RWPE1 (cell line): ENCODE data around the gene SLC17A5.

Source experiments
- CTCF ChIA-PET: fragments of 350-600 bp; sonication (Branson Sonifier 250); formaldehyde crosslinking; extraction: SDS; loops from one replicate; lab custom pipeline; 2021; lab: Yijun Ruan, JAX
- POLR2A ChIA-PET: fragments of 400-600 bp; formaldehyde crosslinking; extraction: SDS; loops from one replicate; lab custom pipeline; 2020; ENCODE audit warnings: antibody characterized with exemption; ENCODE audit not compliant: low non-redundant PET; lab: Yijun Ruan, JAX
- DNase-seq: peaks from one replicate; pipeline ENCODE4 v3.0.0; 2012; ENCODE audit warnings: low spot score
- H3K27ac ChIP-seq: fragments of 450-650 bp; 2 replicates; pipeline ENCODE4 v1.5.1; 2017
- TF ChIP-seq, protein P1 (sequence below): fragments of 450-650 bp; conservative IDR thresholded peaks from 2 replicates; pipeline ENCODE4 v1.5.1; 2017; ENCODE audit warnings: low read depth, mild to moderate bottlenecking

Gene SLC17A5

GRCh38 chr6:73642530-73642929 is 11.3 kb downstream of the SLC17A5 start:
- ChIA-PET CTCF (interaction anchor here (0.8 kb wide), 1 partner anchor 10 kb away, joined by 6 read pairs; no protein-coding TSS in a partner anchor), POLR2A (no interaction called here)
- TF ChIP-seq, protein P1, sequence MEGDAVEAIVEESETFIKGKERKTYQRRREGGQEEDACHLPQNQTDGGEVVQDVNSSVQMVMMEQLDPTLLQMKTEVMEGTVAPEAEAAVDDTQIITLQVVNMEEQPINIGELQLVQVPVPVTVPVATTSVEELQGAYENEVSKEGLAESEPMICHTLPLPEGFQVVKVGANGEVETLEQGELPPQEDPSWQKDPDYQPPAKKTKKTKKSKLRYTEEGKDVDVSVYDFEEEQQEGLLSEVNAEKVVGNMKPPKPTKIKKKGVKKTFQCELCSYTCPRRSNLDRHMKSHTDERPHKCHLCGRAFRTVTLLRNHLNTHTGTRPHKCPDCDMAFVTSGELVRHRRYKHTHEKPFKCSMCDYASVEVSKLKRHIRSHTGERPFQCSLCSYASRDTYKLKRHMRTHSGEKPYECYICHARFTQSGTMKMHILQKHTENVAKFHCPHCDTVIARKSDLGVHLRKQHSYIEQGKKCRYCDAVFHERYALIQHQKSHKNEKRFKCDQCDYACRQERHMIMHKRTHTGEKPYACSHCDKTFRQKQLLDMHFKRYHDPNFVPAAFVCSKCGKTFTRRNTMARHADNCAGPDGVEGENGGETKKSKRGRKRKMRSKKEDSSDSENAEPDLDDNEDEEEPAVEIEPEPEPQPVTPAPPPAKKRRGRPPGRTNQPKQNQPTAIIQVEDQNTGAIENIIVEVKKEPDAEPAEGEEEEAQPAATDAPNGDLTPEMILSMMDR = no peak
- no peak for DNase-seq
- no peak overlapping the region for H3K27ac ChIP-seq

GRCh38 chr6:73640179-73640750 is 13.5 kb downstream of the SLC17A5 start:
- ChIA-PET CTCF (no interaction called here), POLR2A (no interaction called here)
- TF ChIP-seq, protein P1 = no peak
- no peak overlapping the region for H3K27ac ChIP-seq
- DNase-seq = no peak

GRCh38 chr6:73639040-73639439 is 14.8 kb downstream of the SLC17A5 start:
- TF ChIP-seq, protein P1 = no peak
- POLR2A ChIA-PET = no interaction called here
- H3K27ac ChIP-seq = no peak overlapping the region
- DNase-seq = no peak
- CTCF ChIA-PET = interaction anchor here (0.7 kb wide), 1 partner anchor 9 kb away, joined by 4 read pairs; no protein-coding TSS in a partner anchor

GRCh38 chr6:73637404-73637803 is 16.4 kb downstream of the SLC17A5 start:
- H3K27ac ChIP-seq = no peak overlapping the region
- TF ChIP-seq, protein P1 = no peak
- no peak for DNase-seq
- ChIA-PET CTCF (no interaction called here), POLR2A (no interaction called here)

DNA sequence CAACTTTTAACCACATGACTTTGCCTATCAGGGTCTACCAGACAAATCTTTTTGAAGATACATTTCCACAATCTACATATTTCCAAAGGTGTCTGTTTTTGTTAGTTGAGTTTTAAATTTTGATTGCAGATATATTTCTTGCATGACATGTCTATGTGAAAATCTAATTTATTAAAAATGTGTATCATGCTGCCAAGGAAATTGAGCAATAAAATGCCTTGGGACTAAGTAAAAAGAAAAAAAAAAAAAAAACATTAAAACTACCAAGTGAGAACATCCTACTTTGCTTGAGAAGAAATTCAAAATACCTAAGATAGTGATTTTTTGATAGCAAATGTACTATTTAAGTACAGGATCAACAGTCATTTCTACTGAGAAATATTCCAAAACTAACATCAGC is 17.7 kb downstream of the SLC17A5 start:
- H3K27ac ChIP-seq = no peak overlapping the region
- ChIA-PET CTCF (interaction anchor here (1.1 kb wide), 1 partner anchor 16 kb away, joined by 6 read pairs; no protein-coding TSS in a partner anchor), POLR2A (no interaction called here)
- no peak for DNase-seq
- TF ChIP-seq, protein P1 = no peak

DNA sequence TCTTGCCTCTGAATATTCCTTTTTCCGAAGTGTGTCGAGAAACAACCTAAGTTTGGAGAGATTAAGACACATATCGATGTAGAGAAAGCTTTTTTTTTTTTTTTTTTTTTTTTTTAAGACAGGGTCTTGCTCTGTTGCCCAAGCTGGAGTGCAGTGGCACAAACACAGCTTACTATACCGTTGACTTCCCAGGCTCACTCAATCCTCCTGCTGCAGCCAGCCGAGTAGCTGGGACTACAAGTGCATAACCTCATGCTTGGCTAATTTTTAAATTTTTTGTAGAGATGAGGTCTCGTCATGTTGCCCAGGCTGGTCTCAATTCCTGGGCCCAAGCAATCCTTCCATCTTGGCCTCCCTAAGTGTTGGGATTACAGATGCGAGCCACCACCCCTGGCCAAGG is 21.4 kb downstream of the SLC17A5 start:
- H3K27ac ChIP-seq = no peak overlapping the region
- CTCF ChIA-PET = interaction anchor here (0.7 to 0.8 kb wide), 4 partner anchors 32 to 117 kb away, joined by 3 to 7 read pairs (median 3); no protein-coding TSS in a partner anchor
- TF ChIP-seq, protein P1 = no peak
- DNase-seq = no peak
- POLR2A ChIA-PET = interaction anchor here (1.1 kb wide), 1 partner anchor 111 kb away, joined by 4 read pairs; no protein-coding TSS in a partner anchor
